ENCODE measurements around the gene NT5DC2.
"Not testable (repeated sequence)": the region's sequence is repeated elsewhere in the genome, so short reads cannot be mapped to it uniquely, and the experiment has no call there.

NT5DC2 gene

GRCh38 chr3:52529376-52530333 lies 4.0 kb downstream of the NT5DC2 start:
- TF ChIP-seq TAF1 (IDR thresholded peaks at IDR 0.05; ENCODE audit: borderline replicate concordance, low read depth, low read length) (no peak), POLR2AphosphoS5 (IDR thresholded peaks at IDR 0.05; ENCODE audit: low read depth, low read length) (no peak), POLR2A (IDR thresholded peaks at IDR 0.05; ENCODE audit: low read depth, low read length) (no peak)
- FAIRE-seq, result no peak
- no peak for DNase-seq (ENCODE audit: insufficient read length)

- DNase-seq (ENCODE audit: insufficient read length) (no peak), FAIRE-seq (no peak)
- TF ChIP-seq TAF1 (IDR thresholded peaks at IDR 0.05; ENCODE audit: borderline replicate concordance, low read depth, low read length) (no peak), POLR2AphosphoS5 (IDR thresholded peaks at IDR 0.05; ENCODE audit: low read depth, low read length) (no peak), POLR2A (IDR thresholded peaks at IDR 0.05; ENCODE audit: low read depth, low read length) (no peak)
Measured at GRCh38 chr3:52528586-52529375, 4.9 kb downstream of the NT5DC2 start.

GRCh38 chr3:52527732-52528585 lies 5.7 kb downstream of the NT5DC2 start:
- DNase-seq (ENCODE audit: insufficient read length), result no peak
- no peak for FAIRE-seq
- no peak for TF ChIP-seq POLR2AphosphoS5 (IDR thresholded peaks at IDR 0.05; ENCODE audit: low read depth, low read length)
- TF ChIP-seq POLR2A (IDR thresholded peaks at IDR 0.05; ENCODE audit: low read depth, low read length), result no peak
- no peak for TF ChIP-seq TAF1 (IDR thresholded peaks at IDR 0.05; ENCODE audit: borderline replicate concordance, low read depth, low read length)

- DNase-seq (ENCODE audit: insufficient read length) (no peak), FAIRE-seq (no peak)
- TF ChIP-seq TAF1 (IDR thresholded peaks at IDR 0.05; ENCODE audit: borderline replicate concordance, low read depth, low read length) (no peak), POLR2A (IDR thresholded peaks at IDR 0.05; ENCODE audit: low read depth, low read length) (no peak), POLR2AphosphoS5 (IDR thresholded peaks at IDR 0.05; ENCODE audit: low read depth, low read length) (no peak)
Measured at GRCh38 chr3:52527039-52527731, 6.5 kb downstream of the NT5DC2 start.

GRCh38 chr3:52526671-52527038 lies 7.0 kb downstream of the NT5DC2 start:
- not testable (repeated sequence) for DNase-seq (ENCODE audit: insufficient read length); FAIRE-seq

- TF ChIP-seq POLR2A (IDR thresholded peaks at IDR 0.05; ENCODE audit: low read depth, low read length) (no peak), POLR2AphosphoS5 (IDR thresholded peaks at IDR 0.05; ENCODE audit: low read depth, low read length) (no peak), TAF1 (IDR thresholded peaks at IDR 0.05; ENCODE audit: borderline replicate concordance, low read depth, low read length) (no peak)
- no peak for FAIRE-seq
- peak; percentile 13 for DNase-seq (ENCODE audit: insufficient read length)
Measured at GRCh38 chr3:52525680-52526561, 7.7 kb downstream of the NT5DC2 start.

- no peak for TF ChIP-seq POLR2A (IDR thresholded peaks at IDR 0.05; ENCODE audit: low read depth, low read length)
- TF ChIP-seq TAF1 (IDR thresholded peaks at IDR 0.05; ENCODE audit: borderline replicate concordance, low read depth, low read length), result no peak
- TF ChIP-seq POLR2AphosphoS5 (IDR thresholded peaks at IDR 0.05; ENCODE audit: low read depth, low read length), result no peak
- DNase-seq (ENCODE audit: insufficient read length) (no peak), FAIRE-seq (no peak)
Measured at GRCh38 chr3:52524752-52525679, 8.6 kb downstream of the NT5DC2 start.

GRCh38 chr3:52524258-52524751 lies 9.4 kb downstream of the NT5DC2 start:
- TF ChIP-seq POLR2AphosphoS5 (IDR thresholded peaks at IDR 0.05; ENCODE audit: low read depth, low read length) (no peak), POLR2A (IDR thresholded peaks at IDR 0.05; ENCODE audit: low read depth, low read length) (no peak), TAF1 (IDR thresholded peaks at IDR 0.05; ENCODE audit: borderline replicate concordance, low read depth, low read length) (no peak)
- no peak for DNase-seq (ENCODE audit: insufficient read length)
- FAIRE-seq, result no peak
